Activated CD4-positive, alpha-beta T cell treated with anti-CD3 and anti-CD28 coated beads, Interleukin-10, Interleukin-2, amounts not matched to agents 100 ng/mL and 50 ng/mL, durations not matched to agents 16 hours and 8 hours (primary cell): ENCODE results near the gene VAV2.
"Not testable (repeated sequence)": the region's sequence is repeated elsewhere in the genome, so short reads cannot be mapped to it uniquely, and the experiment has no call there.

Experiments
- DNase-seq: peaks from one replicate; pipeline ENCODE4 v3.0.0-alpha.2; 2020

Gene VAV2

DNA sequence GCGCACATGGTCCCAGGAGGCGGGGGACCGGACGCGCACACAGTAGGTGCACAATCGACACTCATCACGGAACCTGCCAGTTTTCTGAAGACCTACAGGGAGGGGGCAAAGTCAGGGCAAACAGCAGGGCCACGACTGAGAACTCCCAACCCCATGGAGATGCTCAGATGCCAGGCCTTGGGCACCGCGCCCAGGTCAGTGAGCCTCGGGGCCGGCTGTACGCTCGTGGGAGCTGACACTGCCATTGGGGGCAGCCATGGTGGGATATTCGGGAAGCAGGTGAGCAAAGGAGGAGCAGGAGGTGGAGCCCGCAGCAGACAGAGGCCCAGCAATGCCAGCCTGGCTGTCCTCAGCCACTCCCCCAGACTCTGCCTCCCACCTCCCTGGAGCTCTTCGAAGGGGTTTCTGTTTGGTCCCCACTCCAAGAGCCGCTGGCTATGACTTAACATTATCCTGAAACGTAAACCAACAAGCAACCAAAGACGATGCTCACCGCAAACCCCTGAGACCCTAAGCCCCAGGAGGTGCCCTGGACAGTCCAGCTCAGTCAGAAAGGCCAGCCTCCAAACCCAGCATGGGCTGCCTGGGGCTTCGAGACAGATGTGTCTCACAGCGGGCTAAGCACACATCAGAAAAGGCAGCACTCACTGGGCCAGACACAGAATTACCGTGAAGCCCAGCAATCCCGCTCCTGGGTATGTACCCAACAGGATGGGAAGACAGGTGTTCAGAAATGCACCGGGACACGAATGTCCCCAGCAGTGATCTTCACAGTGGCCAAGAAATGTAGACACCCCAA, 78.4 kb downstream of the VAV2 start:
- DNase-seq = no peak

GRCh38 chr9:133910855-133911514, 81.1 kb downstream of the VAV2 start:
- no peak for DNase-seq

- DNase-seq = no peak
These were observed 84.9 kb downstream of the VAV2 start for GRCh38 chr9:133906932-133907910.

DNA sequence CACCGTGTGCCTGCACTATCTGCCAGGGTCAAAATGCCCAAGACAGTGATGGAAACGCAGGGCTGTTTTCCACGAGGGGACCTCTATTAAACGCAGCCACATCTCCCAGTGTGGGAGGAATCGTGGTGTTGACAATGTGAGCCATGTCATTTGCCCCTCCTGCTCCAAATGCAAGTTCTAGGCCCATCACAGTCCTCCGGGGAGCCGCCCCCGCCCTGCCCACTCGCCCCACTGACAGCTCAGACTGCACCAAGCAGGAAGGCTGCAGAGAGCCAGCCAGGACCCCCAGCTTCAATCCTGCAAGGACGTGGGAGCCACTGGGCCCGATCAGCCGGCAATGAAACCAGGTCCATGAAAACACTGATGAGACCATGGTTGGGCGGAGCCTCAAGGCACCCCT, 85.9 kb downstream of the VAV2 start:
- no peak for DNase-seq

DNA sequence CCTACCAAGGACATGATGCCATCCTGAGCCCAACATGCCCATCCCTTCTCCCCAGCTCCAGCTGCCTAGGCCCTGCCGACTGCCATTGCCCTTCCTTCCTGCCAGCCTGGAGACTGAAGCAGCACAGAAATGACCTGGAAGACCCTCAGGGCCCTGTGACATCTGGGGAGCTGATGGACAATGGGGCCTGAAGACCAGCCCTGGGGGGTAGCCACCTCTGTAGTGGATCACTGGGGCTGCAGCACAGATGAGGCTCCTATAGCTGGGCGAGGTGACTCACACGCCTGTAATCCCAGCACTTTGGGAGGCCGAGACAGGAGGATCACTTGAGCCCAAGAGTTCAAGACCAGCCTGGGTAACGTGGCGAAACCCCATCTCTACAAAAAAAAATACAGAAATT, 86.6 kb downstream of the VAV2 start:
- no peak for DNase-seq

GRCh38 chr9:133904346-133905090, 87.6 kb downstream of the VAV2 start:
- no peak for DNase-seq

GRCh38 chr9:133901184-133901835, 90.8 kb downstream of the VAV2 start:
- no peak for DNase-seq

DNA sequence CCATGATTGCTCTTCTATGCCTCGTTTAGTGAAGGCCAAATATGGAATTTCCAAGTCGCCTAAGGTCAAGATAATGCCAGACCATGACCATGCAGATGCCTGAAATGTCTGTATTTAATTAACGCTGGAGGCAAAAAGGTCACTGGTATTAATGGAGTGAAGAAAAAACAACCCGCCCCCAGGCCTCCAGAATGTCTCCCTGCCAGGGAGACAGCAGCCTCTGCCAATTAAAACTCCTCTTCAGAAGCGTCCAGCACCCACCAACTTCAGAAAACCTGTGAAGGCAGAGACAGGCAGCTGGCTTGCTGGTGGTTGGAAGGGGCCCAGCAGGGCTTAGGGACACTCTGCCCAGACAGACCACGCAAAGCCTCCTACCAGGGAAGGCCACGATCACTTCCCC, 94.4 kb downstream of the VAV2 start:
- DNase-seq = no peak

DNA sequence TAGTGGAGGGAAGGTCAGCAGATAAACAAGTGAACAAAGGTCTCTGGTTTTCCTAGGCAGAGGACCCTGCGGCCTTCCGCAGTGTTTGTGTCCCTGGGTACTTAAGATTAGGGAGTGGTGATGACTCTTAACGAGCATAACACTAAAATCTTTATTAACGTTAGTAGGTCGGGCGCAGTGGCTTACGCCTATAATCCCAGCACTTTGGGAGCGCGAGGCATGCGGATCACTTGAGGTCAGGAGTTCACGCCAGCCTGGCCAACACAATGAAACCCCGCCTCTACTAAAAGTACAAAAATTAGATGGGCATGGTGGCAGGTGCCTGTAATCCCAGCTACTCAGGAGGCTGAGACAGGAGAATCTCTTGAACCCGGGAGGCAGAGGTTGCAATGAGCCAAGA, 96.1 kb downstream of the VAV2 start:
- DNase-seq = not testable (repeated sequence)

DNA sequence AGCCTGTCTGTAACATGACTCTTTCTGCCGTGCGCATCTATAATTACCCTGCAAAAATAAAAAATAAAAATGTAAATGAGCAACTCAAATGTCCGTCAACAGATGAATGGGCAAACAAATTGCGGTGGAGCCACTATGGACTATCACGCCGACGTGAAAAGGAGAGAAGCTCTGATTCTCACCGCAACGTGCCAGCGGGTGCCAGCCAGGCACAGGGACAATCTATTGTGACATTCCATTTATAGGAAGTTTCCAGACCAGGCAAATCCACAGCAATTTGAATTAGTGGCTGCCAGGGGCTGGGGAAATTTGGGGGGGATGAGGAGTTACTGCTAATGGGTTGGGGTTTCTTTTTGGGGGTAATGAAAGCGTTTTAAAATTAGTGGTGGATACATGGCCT, 96.8 kb downstream of the VAV2 start:
- no peak for DNase-seq

- DNase-seq = no peak
These were observed 97.5 kb downstream of the VAV2 start for GRCh38 chr9:133894377-133895321.

GRCh38 chr9:133893191-133893994, 98.7 kb downstream of the VAV2 start:
- DNase-seq = no peak

GRCh38 chr9:133892193-133892920, 99.8 kb downstream of the VAV2 start:
- no peak for DNase-seq

GRCh38 chr9:133891741-133892140, 100.4 kb downstream of the VAV2 start:
- DNase-seq = no peak

- no peak for DNase-seq
These were observed 101.5 kb downstream of the VAV2 start for GRCh38 chr9:133890583-133890982.

GRCh38 chr9:133889584-133890301, 102.4 kb downstream of the VAV2 start:
- DNase-seq = no peak

DNA sequence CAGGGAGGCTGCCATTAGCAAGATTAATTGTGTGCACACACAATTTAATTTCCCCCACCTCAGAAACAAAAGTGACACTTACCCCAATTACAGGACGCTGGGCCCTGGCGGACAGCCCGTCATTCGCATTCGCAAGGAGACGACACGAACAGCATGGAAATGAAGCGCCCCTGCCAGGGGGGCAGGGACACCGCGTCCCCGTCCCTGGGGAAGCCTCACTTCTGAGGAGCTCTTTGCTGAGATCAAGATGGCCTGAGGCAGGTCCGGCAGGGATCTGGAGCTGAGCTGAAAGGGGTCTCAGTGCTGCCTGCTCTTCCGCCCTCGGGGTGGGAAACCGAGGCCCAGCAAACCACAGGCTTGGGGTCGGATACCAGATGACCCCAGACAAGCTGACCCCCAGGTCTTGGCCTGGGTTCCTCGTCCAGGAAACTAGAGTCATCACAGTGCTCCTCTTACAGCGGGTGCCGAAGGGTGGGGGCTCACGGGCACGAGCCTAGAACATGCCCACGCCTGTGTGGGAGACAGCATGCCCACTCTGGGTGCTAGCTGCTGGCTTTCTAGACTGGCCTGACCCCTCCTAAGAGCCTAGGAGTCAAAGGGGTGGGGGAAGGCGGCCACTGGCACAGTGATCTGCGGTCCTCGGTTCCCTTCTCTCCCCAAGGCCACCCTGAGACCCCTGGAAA, 103.2 kb downstream of the VAV2 start:
- DNase-seq = no peak
